Measurements from ENCODE around the gene NR5A1. TPM values are rescaled to one million over a fixed set of nuclear protein-coding genes. Genes with fewer than 3 reads are reported as not detected.

Gene NR5A1
- polyA plus RNA-seq, 3 donors = not detected

- Histone ChIP-seq H3K27me3 (ENCODE audit: control insufficient read depth in 2 of 2, insufficient read depth in 2 of 2, low read length in 2 of 2) (peaks cover 0 to 7% of the 10 kb centered on the region in 2 donors), H3K4me3 (replicated peaks in 1 of 3; ENCODE audit: low read depth in 2 of 3, low read length in 3 of 3) (no peak overlapping the region), H3K27ac (ENCODE audit: low read depth in 1 of 2, low read length in 2 of 2) (no peak overlapping the region), H4K20me1 (ENCODE audit: insufficient read depth, low read length) (no peaks in the 10 kb centered on the region), H3K4me1 (ENCODE audit: control insufficient read depth in 1 of 2, insufficient read depth in 2 of 2, low read length in 2 of 2) (no peaks in the 10 kb centered on the region), H3K36me3 (replicated peaks in 1 of 2; ENCODE audit: control insufficient read depth in 1 of 2, insufficient read depth in 2 of 2, low read length in 2 of 2) (no peaks in the 10 kb centered on the region), H3K9ac (ENCODE audit: insufficient read depth, low read length, poor library complexity, severe bottlenecking) (no peak overlapping the region), H3K9me3 (replicated peaks in 1 of 2; ENCODE audit: control insufficient read depth in 1 of 2, insufficient read depth in 1 of 2, low read length in 2 of 2) (no peaks in the 10 kb centered on the region), H3K79me2 (ENCODE audit: insufficient read depth, low read length) (no peaks in the 10 kb centered on the region), H3K4me2 (replicated peaks; ENCODE audit: extremely low read depth, low read length, poor library complexity, severe bottlenecking) (no peak overlapping the region), H2AFZ (ENCODE audit: insufficient read depth, low read depth, low read length, poor library complexity, severe bottlenecking) (no peak overlapping the region)
- 94% methylated on average over 6 of the region's 10 CpGs for WGBS (ENCODE audit: insufficient coverage)
- peaks cover 0 to 13% (median 7%) of the 10 kb centered on the region in 7 donors for H3K9me3 Mint-ChIP-seq
- no peak for DNase-seq
- no peak overlapping the region for H3K4me3 Mint-ChIP-seq
- intact Hi-C loops (cut with micrococcal nuclease) = no loop called here
- no peaks in the 10 kb centered on the region for H3K4me1 Mint-ChIP-seq
- no peak overlapping the region for H3K27ac Mint-ChIP-seq
- H3K36me3 Mint-ChIP-seq = no peaks in the 10 kb centered on the region
- TF ChIP-seq CTCF (IDR thresholded peaks at IDR 0.05) = no peak
- H3K27me3 Mint-ChIP-seq (ENCODE audit: low read depth in 3 of 3) = peaks cover 12 to 32% (median 22%) of the 10 kb centered on the region in 3 donors
Observed at GRCh38 chr9:124440786-124441185, 66.4 kb downstream of the NR5A1 start.

DNA sequence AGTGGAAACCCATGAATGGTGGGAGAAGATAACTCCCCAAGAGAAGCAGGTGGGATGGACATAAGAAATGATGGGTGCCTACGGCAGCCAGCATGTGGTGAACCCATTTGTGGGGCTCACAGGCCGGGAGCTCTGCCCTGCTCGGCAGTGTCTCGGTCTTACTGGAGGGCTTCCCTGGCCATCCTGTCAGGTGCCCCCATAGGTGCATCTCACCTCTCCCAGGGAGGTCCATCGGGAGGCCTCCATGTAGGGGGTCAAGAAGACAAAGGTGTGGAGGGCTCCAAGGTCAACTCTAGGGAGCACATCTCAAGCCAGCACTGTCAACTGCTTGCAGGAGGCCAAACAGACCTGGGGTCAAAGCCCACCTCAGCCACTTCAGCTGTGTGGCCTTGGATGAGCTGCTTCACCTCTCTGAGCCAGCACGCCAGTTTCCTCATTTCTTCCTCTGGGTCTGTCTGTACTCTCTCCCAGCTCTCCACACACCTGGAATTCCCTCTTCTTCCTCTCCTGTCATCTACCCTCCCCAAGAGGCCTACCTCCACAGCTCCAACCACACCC lies 67.4 kb downstream of the NR5A1 start:
- no peaks in the 10 kb centered on the region for H3K4me1 Mint-ChIP-seq
- intact Hi-C loops (cut with micrococcal nuclease) = no loop called here
- H3K36me3 ChIP-seq (replicated peaks in 1 of 2; ENCODE audit: control insufficient read depth in 1 of 2, insufficient read depth in 2 of 2, low read length in 2 of 2) = no peaks in the 10 kb centered on the region
- H3K9me3 Mint-ChIP-seq = peaks cover 0 to 11% (median 7%) of the 10 kb centered on the region in 7 donors
- no peaks in the 10 kb centered on the region for H3K9me3 ChIP-seq (replicated peaks in 1 of 2; ENCODE audit: control insufficient read depth in 1 of 2, insufficient read depth in 1 of 2, low read length in 2 of 2)
- H3K27ac Mint-ChIP-seq = no peak overlapping the region
- 100% methylated on average over 3 of the region's 6 CpGs for WGBS (ENCODE audit: insufficient coverage)
- TF ChIP-seq CTCF (IDR thresholded peaks at IDR 0.05) = no peak
- H3K79me2 ChIP-seq (ENCODE audit: insufficient read depth, low read length) = no peaks in the 10 kb centered on the region
- H2AFZ ChIP-seq (ENCODE audit: insufficient read depth, low read depth, low read length, poor library complexity, severe bottlenecking) = no peak overlapping the region
- H3K9ac ChIP-seq (ENCODE audit: insufficient read depth, low read length, poor library complexity, severe bottlenecking) = no peak overlapping the region
- no peak overlapping the region for H3K4me3 ChIP-seq (replicated peaks in 1 of 3; ENCODE audit: low read depth in 2 of 3, low read length in 3 of 3)
- no peaks in the 10 kb centered on the region for H3K4me1 ChIP-seq (ENCODE audit: control insufficient read depth in 1 of 2, insufficient read depth in 2 of 2, low read length in 2 of 2)
- no peaks in the 10 kb centered on the region for H4K20me1 ChIP-seq (ENCODE audit: insufficient read depth, low read length)
- no peaks in the 10 kb centered on the region for H3K36me3 Mint-ChIP-seq
- H3K27ac ChIP-seq (ENCODE audit: low read depth in 1 of 2, low read length in 2 of 2) = no peak overlapping the region
- DNase-seq = no peak
- H3K27me3 Mint-ChIP-seq (ENCODE audit: low read depth in 3 of 3) = peaks cover 10 to 32% (median 19%) of the 10 kb centered on the region in 3 donors
- peaks cover 0 to 7% of the 10 kb centered on the region in 2 donors for H3K27me3 ChIP-seq (ENCODE audit: control insufficient read depth in 2 of 2, insufficient read depth in 2 of 2, low read length in 2 of 2)
- no peak overlapping the region for H3K4me3 Mint-ChIP-seq
- H3K4me2 ChIP-seq (replicated peaks; ENCODE audit: extremely low read depth, low read length, poor library complexity, severe bottlenecking) = no peak overlapping the region
